Measurements from ENCODE around the gene CDC42EP5.

CDC42EP5 gene

DNA sequence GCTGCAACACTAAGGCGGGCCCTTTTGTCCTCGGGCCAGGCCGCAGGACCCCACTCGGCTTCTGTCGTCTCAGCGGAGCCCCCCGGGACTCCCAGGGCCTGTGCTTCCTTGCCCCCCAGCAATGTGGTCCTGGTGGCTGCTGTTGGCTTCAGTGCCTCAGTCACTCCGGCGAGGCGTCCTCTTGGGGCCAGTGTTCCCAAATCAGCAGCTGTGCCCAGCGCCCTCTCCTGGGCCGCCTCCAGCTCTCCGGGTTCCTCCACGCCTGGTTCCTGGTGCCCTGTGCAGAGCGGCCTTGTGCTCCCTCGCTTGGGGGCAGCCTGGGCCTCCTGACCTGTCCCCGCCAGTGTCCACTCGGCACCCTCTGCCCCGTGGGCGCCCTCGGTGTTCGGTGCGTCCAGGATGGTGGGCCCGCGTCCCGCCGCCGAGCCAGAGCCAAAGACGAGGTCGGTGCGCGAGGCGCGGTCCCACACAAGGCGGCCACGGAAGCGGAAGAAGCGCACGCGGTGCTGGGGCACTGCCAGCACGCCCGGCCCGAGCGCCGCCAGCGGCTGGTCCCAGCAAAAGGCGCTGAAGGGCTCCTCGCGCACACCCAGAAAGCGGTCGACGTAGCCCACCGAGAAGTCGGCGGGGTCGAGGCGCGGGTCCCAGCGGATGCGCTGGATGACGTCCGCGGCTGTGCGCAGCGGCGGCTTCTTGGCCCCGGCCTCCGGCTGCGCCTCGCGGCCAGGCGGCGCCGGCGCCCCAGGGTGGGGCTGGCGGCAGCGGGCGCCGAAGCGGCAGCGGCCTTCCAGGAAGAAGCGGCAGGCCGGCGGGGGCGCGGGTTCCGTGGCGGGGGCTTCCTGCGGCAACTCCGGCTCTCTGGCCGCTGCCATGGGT, 10.2 kb downstream of the CDC42EP5 start:
- DNase-seq (ENCODE audit: low spot score) = peak; percentile 92
- Histone ChIP-seq H3K27ac (peak overlapping the region; percentile 88 to 100), H3K4me3 (peak overlapping the region; percentile 90)
- TF ChIP-seq, protein P1, sequence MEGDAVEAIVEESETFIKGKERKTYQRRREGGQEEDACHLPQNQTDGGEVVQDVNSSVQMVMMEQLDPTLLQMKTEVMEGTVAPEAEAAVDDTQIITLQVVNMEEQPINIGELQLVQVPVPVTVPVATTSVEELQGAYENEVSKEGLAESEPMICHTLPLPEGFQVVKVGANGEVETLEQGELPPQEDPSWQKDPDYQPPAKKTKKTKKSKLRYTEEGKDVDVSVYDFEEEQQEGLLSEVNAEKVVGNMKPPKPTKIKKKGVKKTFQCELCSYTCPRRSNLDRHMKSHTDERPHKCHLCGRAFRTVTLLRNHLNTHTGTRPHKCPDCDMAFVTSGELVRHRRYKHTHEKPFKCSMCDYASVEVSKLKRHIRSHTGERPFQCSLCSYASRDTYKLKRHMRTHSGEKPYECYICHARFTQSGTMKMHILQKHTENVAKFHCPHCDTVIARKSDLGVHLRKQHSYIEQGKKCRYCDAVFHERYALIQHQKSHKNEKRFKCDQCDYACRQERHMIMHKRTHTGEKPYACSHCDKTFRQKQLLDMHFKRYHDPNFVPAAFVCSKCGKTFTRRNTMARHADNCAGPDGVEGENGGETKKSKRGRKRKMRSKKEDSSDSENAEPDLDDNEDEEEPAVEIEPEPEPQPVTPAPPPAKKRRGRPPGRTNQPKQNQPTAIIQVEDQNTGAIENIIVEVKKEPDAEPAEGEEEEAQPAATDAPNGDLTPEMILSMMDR (IDR thresholded peaks at IDR 0.05) = no peak

DNA sequence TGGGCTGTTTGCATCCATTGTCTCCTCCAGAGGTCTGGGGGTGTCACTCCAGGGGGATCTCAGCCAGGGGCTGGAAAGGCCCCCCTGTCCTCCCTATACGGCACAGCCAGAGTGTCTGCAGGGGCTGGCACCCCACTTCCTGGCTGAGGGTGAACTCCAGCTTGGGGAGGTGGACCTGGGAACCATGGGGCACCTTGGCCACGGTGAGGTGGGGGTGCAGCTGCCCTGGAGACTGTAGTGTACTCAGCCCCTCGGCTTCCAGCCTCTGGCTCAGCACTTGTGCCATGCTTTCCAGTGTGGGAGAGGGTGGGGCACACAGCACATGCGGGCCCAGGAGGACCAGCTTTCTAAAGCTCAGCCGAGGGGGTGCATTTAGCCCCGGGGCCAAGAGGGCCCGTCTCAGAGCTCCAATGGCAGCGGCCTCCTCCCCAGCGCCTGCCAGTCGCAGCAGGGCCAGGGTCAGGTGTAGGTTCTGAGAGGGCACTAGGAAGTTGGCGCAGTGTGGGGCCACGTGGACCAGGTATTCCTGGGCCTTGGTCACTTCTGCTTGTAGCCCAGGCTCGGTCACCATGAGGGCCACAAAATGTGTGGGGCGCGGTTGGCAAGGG, 10.9 kb downstream of the CDC42EP5 start:
- H3K27ac ChIP-seq = peak overlapping the region; percentile 88 to 100
- DNase-seq (ENCODE audit: low spot score) = no peak
- TF ChIP-seq, protein P1 (IDR thresholded peaks at IDR 0.05) = no peak
- peak overlapping the region; percentile 90 for H3K4me3 ChIP-seq

DNA sequence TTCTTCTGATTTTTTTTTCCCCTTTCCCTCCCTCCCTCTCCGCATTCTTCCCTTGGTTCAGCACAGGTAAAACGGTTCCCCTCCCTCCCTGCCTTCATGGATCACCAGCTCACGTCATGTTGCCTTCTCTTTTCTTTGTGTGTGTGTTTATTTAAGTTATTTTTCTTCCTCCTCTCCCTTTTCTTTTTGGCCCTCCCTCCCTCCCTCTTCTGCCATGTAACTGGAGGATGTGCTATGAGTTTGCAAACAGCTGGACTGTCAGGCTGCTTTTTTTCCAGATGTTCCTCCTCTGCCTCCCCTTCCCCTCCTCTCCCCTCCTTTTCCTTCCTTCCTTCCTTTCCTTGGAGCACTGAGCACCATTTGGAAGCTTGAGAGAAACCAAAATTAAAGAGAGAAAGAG, 11.5 kb downstream of the CDC42EP5 start:
- TF ChIP-seq, protein P1 (IDR thresholded peaks at IDR 0.05) = no peak
- no peak for DNase-seq (ENCODE audit: low spot score)
- Histone ChIP-seq H3K27ac (peak overlapping the region in 1 of 2 donors; percentile 100), H3K4me3 (no peak overlapping the region)

DNA sequence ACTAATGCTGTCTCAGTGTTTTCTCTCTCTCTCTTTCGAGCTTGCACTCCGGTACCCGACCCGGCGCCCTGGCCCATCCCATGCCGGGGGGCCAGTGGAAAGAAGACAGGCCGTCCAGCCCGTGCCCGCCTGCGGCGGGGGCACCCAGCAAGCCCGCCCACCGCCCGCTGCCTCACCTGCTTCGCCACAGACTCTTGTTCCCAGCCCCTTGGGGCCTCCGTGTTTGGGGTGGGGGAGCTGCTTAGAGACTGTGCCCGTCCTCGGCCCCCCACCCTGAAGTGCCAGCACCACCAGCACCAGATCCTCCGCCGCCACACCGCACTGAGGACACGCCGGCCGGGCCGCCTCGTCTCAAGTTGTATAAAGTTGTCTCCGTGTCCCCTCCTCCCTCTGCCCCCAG, 11.9 kb downstream of the CDC42EP5 start:
- no peak overlapping the region for H3K4me3 ChIP-seq
- TF ChIP-seq, protein P1 (IDR thresholded peaks at IDR 0.05) = no peak
- no peak for DNase-seq (ENCODE audit: low spot score)
- H3K27ac ChIP-seq = peak overlapping the region in 1 of 2 donors; percentile 9

DNA sequence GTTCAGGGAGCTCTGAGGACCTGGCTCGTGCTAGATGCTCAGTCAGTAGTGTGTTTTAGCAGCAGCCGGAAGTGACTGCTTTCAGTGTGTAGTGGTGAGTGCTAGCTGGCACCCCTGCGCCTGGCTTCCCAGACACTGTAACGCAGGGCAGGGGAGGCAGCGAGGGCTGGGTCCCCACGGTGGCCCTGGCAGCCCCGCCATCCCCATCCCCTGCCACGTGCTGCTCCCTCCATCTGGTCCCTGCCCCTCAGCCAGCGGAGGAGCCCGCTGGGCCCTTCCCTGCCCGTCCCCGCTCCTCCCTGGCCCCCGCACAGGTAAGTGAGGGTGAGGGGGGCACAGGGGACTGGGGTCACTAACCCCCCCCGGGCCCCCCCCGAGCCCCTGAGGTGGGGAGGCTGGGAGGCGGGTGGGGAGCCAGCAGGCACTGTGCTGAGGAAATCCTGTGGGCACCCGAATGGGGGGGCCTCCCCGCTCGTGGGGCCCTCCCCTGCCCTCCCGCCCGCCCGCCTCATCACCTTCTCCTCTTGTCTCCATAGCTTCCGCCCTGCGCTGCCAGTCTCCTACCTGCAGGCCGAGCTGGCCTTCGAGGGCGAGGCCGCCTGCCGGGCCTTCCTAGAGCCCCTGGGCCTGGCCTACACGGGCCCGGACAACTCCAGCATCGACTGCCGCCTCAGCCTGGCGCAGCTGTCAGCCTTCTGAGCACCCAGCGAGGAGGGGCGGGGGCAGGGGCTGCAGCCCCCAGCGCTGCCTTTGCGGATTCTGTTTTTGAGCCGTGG, 12.7 kb downstream of the CDC42EP5 start:
- H3K4me3 ChIP-seq = no peak overlapping the region
- TF ChIP-seq, protein P1 (IDR thresholded peaks at IDR 0.05) = no peak
- H3K27ac ChIP-seq = peak overlapping the region in 1 of 2 donors; percentile 44
- DNase-seq (ENCODE audit: low spot score) = no peak

DNA sequence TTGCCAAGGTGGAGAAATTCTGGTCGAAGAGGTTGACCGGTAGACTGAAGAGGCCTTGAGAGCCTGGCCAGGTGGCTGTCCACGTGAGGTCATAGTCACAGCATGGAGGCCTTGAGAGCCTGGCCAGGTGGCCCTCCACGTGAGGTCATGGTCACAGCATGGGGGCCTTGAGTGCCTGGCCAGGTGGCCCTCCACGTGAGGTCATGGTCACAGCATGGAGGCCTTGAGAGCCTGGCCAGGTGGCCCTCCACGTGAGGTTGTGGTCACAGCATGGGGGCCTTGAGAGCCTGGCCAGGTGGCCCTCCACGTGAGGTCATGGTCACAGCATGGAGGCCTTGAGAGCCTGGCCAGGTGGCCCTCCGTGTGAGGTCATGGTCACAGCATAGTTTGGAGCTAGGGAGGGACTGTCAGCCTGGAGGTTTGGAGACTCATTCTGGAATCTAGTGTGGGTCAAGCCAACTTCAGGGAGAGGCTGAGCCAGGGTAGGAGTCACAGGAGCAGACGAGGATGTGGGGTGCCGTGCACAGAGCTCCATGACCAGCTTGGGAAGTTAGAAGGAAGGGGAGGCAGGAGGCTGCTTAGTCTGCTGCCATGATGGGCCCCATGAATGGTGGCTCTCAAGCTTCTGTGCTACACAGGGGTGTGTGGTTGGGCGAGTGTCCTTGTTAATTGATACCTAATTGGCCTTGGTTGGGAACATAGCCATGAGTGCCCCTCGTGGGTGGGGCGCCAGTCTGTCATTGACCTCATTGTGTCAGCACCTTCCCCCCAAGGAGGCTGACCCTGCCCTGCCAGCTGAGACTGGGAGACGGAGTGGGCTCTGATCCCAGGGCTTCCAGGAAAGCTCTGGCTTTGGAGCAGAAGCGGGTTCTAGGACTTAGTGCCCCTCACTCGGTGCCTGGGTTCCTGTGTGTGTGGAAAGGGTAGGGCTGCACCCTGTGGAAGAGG, 13.5 kb downstream of the CDC42EP5 start:
- peak; percentile 71 for DNase-seq (ENCODE audit: low spot score)
- Histone ChIP-seq H3K27ac (peak overlapping the region in 1 of 2 donors; percentile 44), H3K4me3 (no peak overlapping the region)
- TF ChIP-seq, protein P1 (IDR thresholded peaks at IDR 0.05) = no peak

Data from coronary artery (tissue), 2 donors.